GM18951 (cell line): ENCODE results near the gene KRTAP12-4.

Experiments used
- POLR2A ChIP-seq: IDR thresholded peaks from 4 replicates; pipeline ENCODE4 v1.6.1; 2011; ENCODE audit warnings: mild to moderate bottlenecking; ENCODE audit not compliant: insufficient read length, insufficient read depth; ENCODE audit errors: extremely low read depth
- in situ Hi-C: fragments of 300-500 bp; cut with MboI; formaldehyde crosslinking; loops from one replicate; pipeline ENCODE4 v1.12.0; 2022; ENCODE audit warnings: low sequenced_read_pairs, mixed read lengths, inconsistent platforms; ENCODE audit not compliant: unreplicated experiment

Gene KRTAP12-4

GRCh38 chr21:44626673-44627143 is 27.8 kb downstream of the KRTAP12-4 start, which contains the start of gene KRTAP10-9:
TSS of gene KRTAP10-9 (plus strand) at chr21:44627093. CDS start at chr21:44627172, 79 bp downstream.
- in situ Hi-C loops: no loop called here
- TF ChIP-seq POLR2A: no peak

DNA sequence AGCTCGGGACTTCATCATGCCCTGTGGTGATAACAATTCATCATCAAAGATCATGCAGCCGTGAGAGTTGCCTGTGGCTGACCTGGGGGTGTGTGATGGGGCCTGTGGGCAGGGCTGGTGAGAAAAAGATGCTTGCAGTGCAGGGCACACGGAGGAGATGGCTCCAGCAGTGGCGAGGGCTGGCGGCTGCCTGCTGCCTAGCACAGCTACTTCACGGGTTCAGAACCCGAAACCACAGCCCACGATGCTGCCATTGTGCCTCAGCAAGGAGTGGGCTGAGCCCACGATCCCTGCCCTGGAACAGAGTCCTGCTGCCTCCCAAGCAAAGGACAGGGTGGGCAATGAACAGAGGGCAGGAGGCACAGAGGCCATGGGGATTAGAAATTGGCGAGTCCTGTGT is 28.2 kb downstream of the KRTAP12-4 start:
- TF ChIP-seq POLR2A: no peak
- in situ Hi-C loops: no loop called here

DNA sequence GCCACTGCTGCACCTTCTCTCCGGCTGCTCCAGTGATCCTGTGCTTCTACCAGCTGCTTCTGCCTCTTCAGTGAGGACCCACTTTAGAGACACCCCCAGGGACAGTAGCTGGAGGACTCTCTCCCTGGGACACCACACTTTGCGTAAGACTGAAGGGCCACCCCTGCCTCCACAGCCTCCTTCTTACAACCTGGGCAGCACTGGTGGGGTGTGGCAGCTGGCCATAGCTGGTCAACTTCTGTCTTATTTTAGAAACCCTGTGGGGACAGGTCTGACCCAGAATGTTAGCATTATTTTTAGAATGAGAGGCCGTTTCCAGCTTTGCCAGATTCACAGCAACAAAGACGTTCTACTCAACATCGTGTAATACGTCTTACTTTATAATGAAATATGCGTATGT is 28.7 kb downstream of the KRTAP12-4 start:
- in situ Hi-C loops: no loop called here

GRCh38 chr21:44623575-44623974 is 30.9 kb downstream of the KRTAP12-4 start:
- no peak for TF ChIP-seq POLR2A
- in situ Hi-C loops: no loop called here

More for the DNA sequence above, 28.7 kb downstream of the KRTAP12-4 start:
- no peak for TF ChIP-seq POLR2A

DNA sequence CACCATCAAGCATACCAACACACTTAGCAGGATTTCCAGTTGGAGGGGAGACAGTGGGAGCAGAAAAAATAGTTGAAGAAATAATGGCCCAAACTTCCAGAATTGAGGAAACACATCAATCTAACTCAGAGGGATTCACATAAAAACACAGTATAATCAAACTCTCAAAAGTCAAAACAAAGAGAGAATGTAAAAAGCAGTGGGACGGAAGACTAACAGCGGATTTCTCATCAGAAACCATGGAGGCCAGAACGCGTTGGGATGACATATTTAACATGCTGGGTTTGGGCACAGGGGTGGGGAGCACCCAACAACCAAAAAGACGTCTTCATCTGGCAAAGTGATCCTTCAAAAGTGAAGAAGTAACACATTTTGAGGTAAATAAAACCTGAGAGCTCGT is 34.6 kb downstream of the KRTAP12-4 start:
- in situ Hi-C loops: no loop called here

DNA sequence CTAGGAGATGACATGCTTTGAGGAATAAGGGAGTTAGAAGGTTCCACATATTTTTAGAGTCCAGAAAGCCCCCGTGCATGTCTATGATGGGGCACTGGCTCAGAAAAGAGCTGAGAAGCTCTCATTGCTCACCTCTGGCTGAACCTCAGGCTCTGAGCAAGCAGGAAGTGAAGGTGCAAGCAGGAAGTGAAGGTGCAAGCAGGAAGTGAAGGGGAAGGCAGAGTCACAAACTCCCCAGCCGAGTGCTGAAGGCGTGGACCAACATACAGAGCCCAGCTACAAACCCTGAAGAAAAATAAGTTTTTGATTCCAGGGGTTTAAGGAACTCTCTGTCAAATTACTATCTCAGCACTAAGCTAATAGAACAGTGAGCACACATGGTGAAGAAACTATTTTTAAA is 35.5 kb downstream of the KRTAP12-4 start:
- no peak for TF ChIP-seq POLR2A
- in situ Hi-C loops: no loop called here

More for the DNA sequence above, 34.6 kb downstream of the KRTAP12-4 start:
- TF ChIP-seq POLR2A: no peak

- TF ChIP-seq POLR2A: no peak
- in situ Hi-C loops: no loop called here
These were observed 36.0 kb downstream of the KRTAP12-4 start for GRCh38 chr21:44618504-44618903.

GRCh38 chr21:44617071-44617501 is 37.4 kb downstream of the KRTAP12-4 start:
- in situ Hi-C loops: no loop called here
- no peak for TF ChIP-seq POLR2A

DNA sequence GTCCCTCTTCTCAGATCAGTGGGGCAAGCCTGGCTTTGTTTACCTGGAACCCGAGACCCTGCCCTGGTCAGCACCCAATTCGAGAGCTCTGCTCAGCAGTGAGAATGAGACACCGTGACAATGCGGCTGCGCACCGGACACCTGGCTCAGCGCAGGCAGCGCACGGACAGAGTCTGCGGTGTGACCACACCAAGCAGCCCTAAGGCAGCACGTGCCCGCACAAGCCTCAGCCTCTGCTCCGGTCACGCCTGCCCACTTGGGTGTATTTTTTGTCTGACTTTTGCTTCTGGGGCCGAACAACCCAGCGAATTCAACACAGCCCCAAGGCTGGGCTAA is 37.9 kb downstream of the KRTAP12-4 start:
- TF ChIP-seq POLR2A: no peak
- in situ Hi-C loops: no loop called here

- in situ Hi-C loops: no loop called here
- TF ChIP-seq POLR2A: no peak
These were observed 38.4 kb downstream of the KRTAP12-4 start for GRCh38 chr21:44615911-44616590.

- TF ChIP-seq POLR2A: no peak
- in situ Hi-C loops: no loop called here
These were observed 39.0 kb downstream of the KRTAP12-4 start for GRCh38 chr21:44615466-44615865.

DNA sequence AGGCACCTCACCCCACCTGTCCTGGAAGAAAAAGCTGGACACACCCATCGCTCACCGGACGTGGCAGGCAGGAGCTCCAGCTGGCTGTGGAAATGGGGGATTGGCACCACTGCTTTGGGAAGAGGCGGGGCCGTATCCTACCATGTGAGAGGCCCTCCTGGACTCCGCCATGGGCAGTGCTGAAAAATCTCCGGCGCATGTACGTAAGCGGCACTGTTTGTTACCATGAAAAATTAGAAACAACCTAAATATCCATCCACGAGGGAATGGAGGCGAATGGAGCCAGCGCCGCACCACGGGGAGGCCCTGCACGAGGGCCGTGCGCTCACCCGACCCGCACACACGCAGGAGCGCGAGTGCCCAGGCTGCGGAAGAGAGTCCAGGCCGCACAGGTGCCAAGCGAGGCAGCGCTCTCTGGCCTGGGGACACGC is 39.5 kb downstream of the KRTAP12-4 start:
- in situ Hi-C loops: no loop called here
- TF ChIP-seq POLR2A: no peak

DNA sequence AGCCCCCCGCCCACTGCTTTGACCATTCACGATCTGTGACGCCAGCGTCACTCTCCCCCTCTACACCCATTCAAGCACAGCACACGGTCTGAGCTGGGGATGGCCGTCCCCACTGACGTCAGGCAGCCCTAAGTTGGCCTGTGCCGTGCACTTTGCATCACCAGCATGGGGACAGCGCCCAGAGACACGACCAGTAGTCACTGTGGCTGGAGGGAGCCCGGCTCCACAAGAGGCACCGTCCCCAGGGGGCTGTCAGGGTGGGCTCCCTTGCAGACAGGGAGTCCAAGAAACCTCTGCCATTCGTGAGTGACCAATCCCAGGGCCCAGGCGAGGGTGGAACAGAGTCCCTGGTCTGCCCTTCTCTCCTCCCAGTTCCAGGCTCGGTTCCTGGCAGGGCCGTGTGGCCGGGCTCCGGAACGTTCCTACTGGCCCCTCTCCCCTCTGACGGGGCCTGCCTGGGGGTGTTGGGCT is 40.3 kb downstream of the KRTAP12-4 start:
- no peak for TF ChIP-seq POLR2A
- in situ Hi-C loops: no loop called here

DNA sequence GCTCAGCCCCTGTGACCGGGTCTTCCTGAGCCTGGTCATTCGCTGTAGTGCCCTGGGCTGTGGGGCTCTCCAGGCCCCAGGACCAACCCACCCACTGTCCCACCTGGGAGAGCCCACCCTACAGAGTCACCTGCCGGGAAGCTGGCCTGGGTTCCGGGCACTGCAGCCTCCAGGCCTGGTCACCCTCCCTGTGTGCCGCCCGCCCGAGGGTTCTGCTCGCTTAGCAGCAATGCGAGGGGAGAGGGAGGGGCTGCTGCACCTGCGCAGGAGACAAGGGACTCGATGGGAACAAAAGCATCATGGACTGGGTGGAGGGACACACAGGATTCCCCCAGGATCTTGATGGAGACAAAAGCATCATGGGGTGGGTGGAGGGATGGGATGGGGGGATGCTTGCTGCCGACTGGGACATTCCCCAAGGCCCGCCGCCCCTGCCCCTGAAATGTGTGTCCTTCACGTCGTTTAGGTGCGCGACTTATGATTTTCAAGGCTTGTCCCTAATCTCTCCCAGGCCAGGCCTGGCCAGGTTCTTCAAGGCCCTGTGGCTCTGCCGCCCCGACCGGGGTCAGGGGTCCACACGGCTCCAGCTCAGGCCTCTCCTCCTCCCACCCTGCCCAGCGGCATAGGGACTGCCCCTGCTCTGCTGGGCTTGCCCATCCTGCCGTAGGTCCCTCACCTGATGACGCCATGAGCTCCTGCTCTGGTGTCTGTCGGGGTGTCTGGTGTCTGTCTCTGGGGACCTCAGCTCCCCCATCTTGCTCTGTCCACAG is 40.9 kb downstream of the KRTAP12-4 start:
- in situ Hi-C loops: no loop called here

More for the DNA sequence above, 40.9 kb downstream of the KRTAP12-4 start:
- no peak for TF ChIP-seq POLR2A
